ENCODE measurements around the gene SUPT4H1. TPM values are rescaled to one million over a fixed set of nuclear protein-coding genes. Genes with fewer than 3 reads are reported as not detected.
A peak's percentile ranks its signal among the peaks of the same experiment; 100 is the strongest.

Gene SUPT4H1
- total and polyA plus RNA-seq, 9 of the 15 experiments (the other 6 are each of a cell fraction or from before 2014, with no cell fraction given): 62.1 to 320 (median 117) TPM

DNA sequence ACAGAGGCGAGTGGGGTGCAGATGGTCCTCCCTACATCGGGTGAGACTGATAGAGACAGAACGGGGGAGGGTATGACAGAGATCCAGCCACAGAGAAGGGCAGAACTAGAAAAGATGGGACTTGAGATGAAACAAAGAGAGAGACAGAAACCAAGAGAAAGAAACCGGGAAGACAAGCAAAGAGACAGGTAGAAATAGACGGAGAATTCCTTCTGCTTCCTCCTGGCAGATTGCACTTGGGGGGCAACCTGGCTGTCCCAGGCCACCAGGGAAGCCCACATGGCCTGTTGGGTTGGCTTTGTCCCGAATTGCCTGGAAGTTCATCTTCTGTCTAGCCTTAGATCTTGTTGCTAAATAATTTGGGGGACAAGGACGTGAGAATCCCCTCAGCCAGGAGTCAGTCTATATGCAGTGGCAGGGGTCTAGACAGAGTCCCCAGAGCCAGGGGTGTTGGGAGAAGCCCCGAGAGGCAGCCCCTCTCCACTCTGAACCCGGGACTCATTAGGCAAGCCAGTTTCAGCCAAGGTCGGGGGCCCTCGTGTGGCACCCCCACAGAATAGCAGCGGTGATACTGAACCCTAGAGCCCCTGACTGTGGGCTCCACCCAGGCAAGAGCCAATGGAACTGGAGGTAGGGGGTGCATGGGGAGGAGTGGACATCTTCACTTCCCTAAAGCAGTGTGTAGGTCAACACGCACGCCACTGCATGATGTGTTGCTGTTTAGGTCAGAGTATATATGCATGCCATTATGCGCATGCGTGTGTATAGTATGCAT, 22.8 kb downstream of the SUPT4H1 start (continued):
- TF ChIP-seq ZNF41 (CRISPR knock-in tag; conservative IDR thresholded peaks at IDR 0.05) (peak; percentile 31), LCOR (CRISPR knock-in tag; IDR thresholded peaks at IDR 0.05) (peak; percentile 69), ZNF551 (CRISPR knock-in tag; IDR thresholded peaks at IDR 0.05) (peak; percentile 80), ETV6 (IDR thresholded peaks at IDR 0.05; ENCODE audit: borderline replicate concordance in 1 of 2, low read depth in 2 of 2, low read length in 1 of 2) (peak in 1 of 2 experiments; percentile 77; a peak in 1 of 4 replicates), ETV6 (CRISPR knock-in tag; IDR thresholded peaks at IDR 0.05; ENCODE audit: borderline replicate concordance) (no peak), ATF7 (IDR thresholded peaks at IDR 0.05) (peak; percentile 87), RUNX1 (IDR thresholded peaks at IDR 0.05; ENCODE audit: low read depth) (peak; percentile 95), ZKSCAN8 (CRISPR knock-in tag; IDR thresholded peaks at IDR 0.05) (no peak; the same call in 1 of the 2 replicates), NR4A1 (CRISPR knock-in tag; IDR thresholded peaks at IDR 0.05) (no peak), NR4A1 (tag; IDR thresholded peaks at IDR 0.05) (0 out of 2 replicates have a peak, but pooled peaks have one; percentile 19)
- TF ChIP-seq, protein P1, sequence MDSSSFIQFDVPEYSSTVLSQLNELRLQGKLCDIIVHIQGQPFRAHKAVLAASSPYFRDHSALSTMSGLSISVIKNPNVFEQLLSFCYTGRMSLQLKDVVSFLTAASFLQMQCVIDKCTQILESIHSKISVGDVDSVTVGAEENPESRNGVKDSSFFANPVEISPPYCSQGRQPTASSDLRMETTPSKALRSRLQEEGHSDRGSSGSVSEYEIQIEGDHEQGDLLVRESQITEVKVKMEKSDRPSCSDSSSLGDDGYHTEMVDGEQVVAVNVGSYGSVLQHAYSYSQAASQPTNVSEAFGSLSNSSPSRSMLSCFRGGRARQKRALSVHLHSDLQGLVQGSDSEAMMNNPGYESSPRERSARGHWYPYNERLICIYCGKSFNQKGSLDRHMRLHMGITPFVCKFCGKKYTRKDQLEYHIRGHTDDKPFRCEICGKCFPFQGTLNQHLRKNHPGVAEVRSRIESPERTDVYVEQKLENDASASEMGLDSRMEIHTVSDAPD (CRISPR knock-in tag; IDR thresholded peaks at IDR 0.05): no peak
- TF ChIP-seq, protein P2, sequence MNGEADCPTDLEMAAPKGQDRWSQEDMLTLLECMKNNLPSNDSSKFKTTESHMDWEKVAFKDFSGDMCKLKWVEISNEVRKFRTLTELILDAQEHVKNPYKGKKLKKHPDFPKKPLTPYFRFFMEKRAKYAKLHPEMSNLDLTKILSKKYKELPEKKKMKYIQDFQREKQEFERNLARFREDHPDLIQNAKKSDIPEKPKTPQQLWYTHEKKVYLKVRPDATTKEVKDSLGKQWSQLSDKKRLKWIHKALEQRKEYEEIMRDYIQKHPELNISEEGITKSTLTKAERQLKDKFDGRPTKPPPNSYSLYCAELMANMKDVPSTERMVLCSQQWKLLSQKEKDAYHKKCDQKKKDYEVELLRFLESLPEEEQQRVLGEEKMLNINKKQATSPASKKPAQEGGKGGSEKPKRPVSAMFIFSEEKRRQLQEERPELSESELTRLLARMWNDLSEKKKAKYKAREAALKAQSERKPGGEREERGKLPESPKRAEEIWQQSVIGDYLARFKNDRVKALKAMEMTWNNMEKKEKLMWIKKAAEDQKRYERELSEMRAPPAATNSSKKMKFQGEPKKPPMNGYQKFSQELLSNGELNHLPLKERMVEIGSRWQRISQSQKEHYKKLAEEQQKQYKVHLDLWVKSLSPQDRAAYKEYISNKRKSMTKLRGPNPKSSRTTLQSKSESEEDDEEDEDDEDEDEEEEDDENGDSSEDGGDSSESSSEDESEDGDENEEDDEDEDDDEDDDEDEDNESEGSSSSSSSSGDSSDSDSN (IDR thresholded peaks at IDR 0.05; ENCODE audit: borderline replicate concordance in 1 of 2, low read depth in 2 of 2, low read length in 2 of 2): no peak
- TF ChIP-seq, protein P3, sequence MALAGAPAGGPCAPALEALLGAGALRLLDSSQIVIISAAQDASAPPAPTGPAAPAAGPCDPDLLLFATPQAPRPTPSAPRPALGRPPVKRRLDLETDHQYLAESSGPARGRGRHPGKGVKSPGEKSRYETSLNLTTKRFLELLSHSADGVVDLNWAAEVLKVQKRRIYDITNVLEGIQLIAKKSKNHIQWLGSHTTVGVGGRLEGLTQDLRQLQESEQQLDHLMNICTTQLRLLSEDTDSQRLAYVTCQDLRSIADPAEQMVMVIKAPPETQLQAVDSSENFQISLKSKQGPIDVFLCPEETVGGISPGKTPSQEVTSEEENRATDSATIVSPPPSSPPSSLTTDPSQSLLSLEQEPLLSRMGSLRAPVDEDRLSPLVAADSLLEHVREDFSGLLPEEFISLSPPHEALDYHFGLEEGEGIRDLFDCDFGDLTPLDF (CRISPR knock-in tag; IDR thresholded peaks at IDR 0.05): peak; percentile 51
